Stomach smooth muscle (tissue), 2 donors: ENCODE measurements around the gene SFSWAP.
"Not testable (repeated sequence)": the region's sequence is repeated elsewhere in the genome, so short reads cannot be mapped to it uniquely, and the experiment has no call there.

Source experiments
- H3K27ac ChIP-seq: one replicate; pipeline ENCODE4 v1.7.0; 2013; ENCODE audit warnings: mild to moderate bottlenecking, low read length, inconsistent platforms
- H3K27me3 ChIP-seq, 2 donors: one replicate each; pipeline ENCODE4 v1.7.0; 2013; ENCODE audit warnings: low read length in 2 of 2; ENCODE audit not compliant: insufficient read depth in 2 of 2, control insufficient read depth in 1 of 2
- H3K36me3 ChIP-seq, 2 donors: one replicate each; pipeline ENCODE4 v1.7.0; 2013; ENCODE audit warnings: low read length in 2 of 2; ENCODE audit not compliant: control insufficient read depth in 2 of 2, insufficient read depth in 2 of 2
- H3K4me1 ChIP-seq: one replicate; pipeline ENCODE4 v1.7.0; 2013; ENCODE audit warnings: low read length; ENCODE audit not compliant: control insufficient read depth, insufficient read depth
- H3K4me3 ChIP-seq, 2 donors: one replicate each; pipeline ENCODE4 v1.7.0; 2013; ENCODE audit warnings: low read length in 2 of 2
- H3K9ac ChIP-seq, 2 donors: one replicate each; pipeline ENCODE4 v1.7.0; 2013; ENCODE audit warnings: low read length in 2 of 2, mild to moderate bottlenecking in 1 of 2
- H3K9me3 ChIP-seq, 2 donors: one replicate each; pipeline ENCODE4 v1.7.0; 2013; ENCODE audit warnings: low read length in 2 of 2; ENCODE audit not compliant: control insufficient read depth in 2 of 2
- donor health status: healthy.
- donor health status: Pancreatic carcinoma.

SFSWAP gene

GRCh38 chr12:131710464-131711457 is at the start of gene SFSWAP:
TSS of gene SFSWAP (plus strand) at chr12:131711090. CDS start at chr12:131711230, 140 bp downstream.
- Histone ChIP-seq H3K36me3 (peaks cover 12 to 16% of the 10 kb centered on the region in 2 donors), H3K9me3 (no peaks in the 10 kb centered on the region), H3K4me1 (peaks cover 21% of the 10 kb centered on the region), H3K27me3 (no peaks in the 10 kb centered on the region), H3K27ac (peak within 1 kb of the TSS; percentile 95), H3K9ac (peak within 1 kb of the TSS; percentile 92 to 96), H3K4me3 (peak within 1 kb of the TSS; percentile 98 to 100)

GRCh38 chr12:131661170-131661985 is 49.5 kb upstream of the SFSWAP start:
- H3K4me3 ChIP-seq, result peak overlapping the region in 1 of 2 donors; percentile 49
- H3K9me3 ChIP-seq, H3K27me3 ChIP-seq: not testable (repeated sequence)

GRCh38 chr12:131661986-131662288 is 49.0 kb upstream of the SFSWAP start:
- not testable (repeated sequence) for H3K27ac ChIP-seq, H3K9ac ChIP-seq, H3K4me3 ChIP-seq, H3K27me3 ChIP-seq, H3K9me3 ChIP-seq, H3K4me1 ChIP-seq, H3K36me3 ChIP-seq

More at GRCh38 chr12:131661170-131661985, 49.5 kb upstream of the SFSWAP start:
- H3K27ac ChIP-seq, H3K4me1 ChIP-seq, H3K9ac ChIP-seq, H3K36me3 ChIP-seq: not testable (repeated sequence)

- not testable (repeated sequence) for H3K27me3 ChIP-seq, H3K36me3 ChIP-seq, H3K4me3 ChIP-seq, H3K9me3 ChIP-seq, H3K27ac ChIP-seq, H3K9ac ChIP-seq, H3K4me1 ChIP-seq
Observed at GRCh38 chr12:131662346-131662745, 48.5 kb upstream of the SFSWAP start.

GRCh38 chr12:131665666-131666065 is 45.2 kb upstream of the SFSWAP start:
- not testable (repeated sequence) for H3K36me3 ChIP-seq, H3K27ac ChIP-seq, H3K9me3 ChIP-seq, H3K4me3 ChIP-seq, H3K4me1 ChIP-seq, H3K27me3 ChIP-seq, H3K9ac ChIP-seq

- not testable (repeated sequence) for H3K27ac ChIP-seq, H3K4me1 ChIP-seq, H3K9ac ChIP-seq, H3K27me3 ChIP-seq, H3K4me3 ChIP-seq, H3K9me3 ChIP-seq, H3K36me3 ChIP-seq
Observed at GRCh38 chr12:131666486-131666885, 44.4 kb upstream of the SFSWAP start.

- H3K9me3 ChIP-seq, H3K27me3 ChIP-seq, H3K27ac ChIP-seq, H3K9ac ChIP-seq, H3K4me3 ChIP-seq, H3K36me3 ChIP-seq, H3K4me1 ChIP-seq: not testable (repeated sequence)
Observed at GRCh38 chr12:131666978-131667601, 43.8 kb upstream of the SFSWAP start.

- Histone ChIP-seq H3K4me3 (no peak overlapping the region), H3K36me3 (no peaks in the 10 kb centered on the region), H3K4me1 (no peaks in the 10 kb centered on the region), H3K9me3 (peaks cover 5 to 9% of the 10 kb centered on the region in 2 donors), H3K9ac (no peak overlapping the region), H3K27me3 (peaks cover 0 to 4% of the 10 kb centered on the region in 2 donors), H3K27ac (no peak overlapping the region)
Observed at GRCh38 chr12:131671276-131671675, 39.6 kb upstream of the SFSWAP start.

- H3K9ac ChIP-seq, result no peak overlapping the region
- peaks cover 5 to 9% of the 10 kb centered on the region in 2 donors for H3K9me3 ChIP-seq
- H3K27ac ChIP-seq, result no peak overlapping the region
- H3K36me3 ChIP-seq, result no peaks in the 10 kb centered on the region
- H3K4me3 ChIP-seq, result no peak overlapping the region
- H3K27me3 ChIP-seq, result peaks cover 0 to 4% of the 10 kb centered on the region in 2 donors
- no peaks in the 10 kb centered on the region for H3K4me1 ChIP-seq
Observed at GRCh38 chr12:131671871-131672270, 39.0 kb upstream of the SFSWAP start.

- Histone ChIP-seq H3K4me3 (no peak overlapping the region), H3K36me3 (no peaks in the 10 kb centered on the region), H3K27me3 (peaks cover 0 to 4% of the 10 kb centered on the region in 2 donors), H3K4me1 (no peaks in the 10 kb centered on the region), H3K27ac (no peak overlapping the region), H3K9me3 (peaks cover 5 to 9% of the 10 kb centered on the region in 2 donors), H3K9ac (no peak overlapping the region)
Observed at GRCh38 chr12:131672311-131672940, 38.5 kb upstream of the SFSWAP start.
